Measurements from ENCODE around the gene DNER. TPM values are rescaled to one million over a fixed set of nuclear protein-coding genes. Genes with fewer than 3 reads are reported as not detected.

DNER gene
- total and polyA plus RNA-seq, 2 of the 13 experiments (the other 11 are each of a cell fraction or from before 2014, with no cell fraction given), result not detected

DNA sequence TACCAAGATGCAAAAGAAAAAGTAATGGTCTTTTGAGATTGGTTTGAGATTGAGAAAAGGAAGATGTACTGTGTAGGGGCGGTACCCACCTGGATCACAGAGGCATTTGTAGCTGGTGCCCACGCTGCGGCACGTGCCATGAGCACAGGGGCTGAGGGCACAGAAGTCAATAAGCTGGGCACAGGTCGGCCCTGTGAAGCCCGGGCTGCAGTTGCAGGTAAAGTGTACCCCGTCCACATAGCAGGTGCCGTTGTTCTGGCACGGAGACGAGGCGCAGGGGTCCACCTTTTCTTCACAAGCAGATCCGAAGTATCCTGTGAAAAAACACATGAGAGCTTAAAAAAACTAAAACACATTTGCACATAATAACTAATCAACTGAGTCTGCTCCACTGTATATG is 267.1 kb downstream of the DNER start (continued):
- TF ChIP-seq, protein P1, sequence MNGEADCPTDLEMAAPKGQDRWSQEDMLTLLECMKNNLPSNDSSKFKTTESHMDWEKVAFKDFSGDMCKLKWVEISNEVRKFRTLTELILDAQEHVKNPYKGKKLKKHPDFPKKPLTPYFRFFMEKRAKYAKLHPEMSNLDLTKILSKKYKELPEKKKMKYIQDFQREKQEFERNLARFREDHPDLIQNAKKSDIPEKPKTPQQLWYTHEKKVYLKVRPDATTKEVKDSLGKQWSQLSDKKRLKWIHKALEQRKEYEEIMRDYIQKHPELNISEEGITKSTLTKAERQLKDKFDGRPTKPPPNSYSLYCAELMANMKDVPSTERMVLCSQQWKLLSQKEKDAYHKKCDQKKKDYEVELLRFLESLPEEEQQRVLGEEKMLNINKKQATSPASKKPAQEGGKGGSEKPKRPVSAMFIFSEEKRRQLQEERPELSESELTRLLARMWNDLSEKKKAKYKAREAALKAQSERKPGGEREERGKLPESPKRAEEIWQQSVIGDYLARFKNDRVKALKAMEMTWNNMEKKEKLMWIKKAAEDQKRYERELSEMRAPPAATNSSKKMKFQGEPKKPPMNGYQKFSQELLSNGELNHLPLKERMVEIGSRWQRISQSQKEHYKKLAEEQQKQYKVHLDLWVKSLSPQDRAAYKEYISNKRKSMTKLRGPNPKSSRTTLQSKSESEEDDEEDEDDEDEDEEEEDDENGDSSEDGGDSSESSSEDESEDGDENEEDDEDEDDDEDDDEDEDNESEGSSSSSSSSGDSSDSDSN (CRISPR knock-in tag; IDR thresholded peaks at IDR 0.05), result no peak
- TF ChIP-seq FOXM1 (CRISPR knock-in tag; IDR thresholded peaks at IDR 0.05), result no peak

DNA sequence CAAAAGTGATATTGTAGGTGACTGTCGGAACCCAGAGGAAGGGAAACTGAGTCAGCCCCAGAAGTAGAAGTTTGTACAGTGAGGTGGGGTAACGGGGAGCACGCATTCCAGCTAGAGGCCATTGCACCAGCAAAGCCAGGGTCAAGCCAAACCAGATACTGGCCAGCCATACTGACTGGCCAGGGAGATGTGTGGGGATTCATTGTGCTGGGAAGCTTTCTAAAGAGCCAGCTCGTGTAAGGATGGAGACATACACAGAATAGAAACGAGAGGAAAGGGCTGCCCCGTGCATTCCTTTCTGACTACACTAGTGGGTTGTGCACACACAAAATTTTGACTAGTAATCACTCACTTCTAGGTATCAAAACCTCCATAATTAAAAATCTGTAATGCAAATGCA is 268.0 kb downstream of the DNER start:
- no peak for FAIRE-seq
- Histone ChIP-seq H3K27me3 (ENCODE audit: control insufficient read depth in 1 of 2, insufficient read depth in 2 of 2, low read length in 2 of 2) (peaks cover 0 to 6% of the 10 kb centered on the region in 2 experiments; a peak in 1 of 5 replicates), H2AFZ (ENCODE audit: low read length) (no peak overlapping the region), H3K36me3 (replicated peaks in 1 of 2; ENCODE audit: control insufficient read depth in 1 of 2, insufficient read depth in 2 of 2, low read length in 2 of 2) (no peaks in the 10 kb centered on the region), H4K20me1 (ENCODE audit: insufficient read depth, low read length) (no peaks in the 10 kb centered on the region), H3K4me2 (ENCODE audit: low read depth, low read length) (no peak overlapping the region), H3K4me1 (ENCODE audit: insufficient read depth, low read length) (peaks cover 15% of the 10 kb centered on the region), H3K27ac (ENCODE audit: extremely low read length, insufficient read depth, low read length) (no peak overlapping the region), H3K4me3 (replicated peaks in 1 of 3; ENCODE audit: insufficient read depth in 1 of 3, low read depth in 2 of 3, low read length in 3 of 3) (no peak overlapping the region), H3K79me2 (ENCODE audit: insufficient read depth, low read length) (no peaks in the 10 kb centered on the region), H3K9me3 (ENCODE audit: low read length) (no peaks in the 10 kb centered on the region), H3K9ac (ENCODE audit: insufficient read depth, low read depth, low read length) (no peak overlapping the region)
- TF ChIP-seq ZNF282 (IDR thresholded peaks at IDR 0.05; ENCODE audit: partially characterized antibody) (no peak), HMGA1 (CRISPR knock-in tag; conservative IDR thresholded peaks at IDR 0.05) (no peak)
- TF ChIP-seq, protein P2, sequence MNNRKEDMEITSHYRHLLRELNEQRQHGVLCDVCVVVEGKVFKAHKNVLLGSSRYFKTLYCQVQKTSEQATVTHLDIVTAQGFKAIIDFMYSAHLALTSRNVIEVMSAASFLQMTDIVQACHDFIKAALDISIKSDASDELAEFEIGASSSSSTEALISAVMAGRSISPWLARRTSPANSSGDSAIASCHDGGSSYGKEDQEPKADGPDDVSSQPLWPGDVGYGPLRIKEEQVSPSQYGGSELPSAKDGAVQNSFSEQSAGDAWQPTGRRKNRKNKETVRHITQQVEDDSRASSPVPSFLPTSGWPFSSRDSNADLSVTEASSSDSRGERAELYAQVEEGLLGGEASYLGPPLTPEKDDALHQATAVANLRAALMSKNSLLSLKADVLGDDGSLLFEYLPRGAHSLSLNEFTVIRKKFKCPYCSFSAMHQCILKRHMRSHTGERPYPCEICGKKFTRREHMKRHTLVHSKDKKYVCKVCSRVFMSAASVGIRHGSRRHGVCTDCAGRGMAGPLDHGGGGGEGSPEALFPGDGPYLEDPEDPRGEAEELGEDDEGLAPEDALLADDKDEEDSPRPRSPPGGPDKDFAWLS (CRISPR knock-in tag; IDR thresholded peaks at IDR 0.05; ENCODE audit: borderline replicate concordance), result no peak
- TF ChIP-seq, protein P3, sequence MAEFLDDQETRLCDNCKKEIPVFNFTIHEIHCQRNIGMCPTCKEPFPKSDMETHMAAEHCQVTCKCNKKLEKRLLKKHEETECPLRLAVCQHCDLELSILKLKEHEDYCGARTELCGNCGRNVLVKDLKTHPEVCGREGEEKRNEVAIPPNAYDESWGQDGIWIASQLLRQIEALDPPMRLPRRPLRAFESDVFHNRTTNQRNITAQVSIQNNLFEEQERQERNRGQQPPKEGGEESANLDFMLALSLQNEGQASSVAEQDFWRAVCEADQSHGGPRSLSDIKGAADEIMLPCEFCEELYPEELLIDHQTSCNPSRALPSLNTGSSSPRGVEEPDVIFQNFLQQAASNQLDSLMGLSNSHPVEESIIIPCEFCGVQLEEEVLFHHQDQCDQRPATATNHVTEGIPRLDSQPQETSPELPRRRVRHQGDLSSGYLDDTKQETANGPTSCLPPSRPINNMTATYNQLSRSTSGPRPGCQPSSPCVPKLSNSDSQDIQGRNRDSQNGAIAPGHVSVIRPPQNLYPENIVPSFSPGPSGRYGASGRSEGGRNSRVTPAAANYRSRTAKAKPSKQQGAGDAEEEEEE (CRISPR knock-in tag; IDR thresholded peaks at IDR 0.05; ENCODE audit: borderline replicate concordance), result no peak
- ChIA-PET CTCF (ENCODE audit: low intra/inter-chr PET ratio, low total read pairs) (no interaction called here), POLR2A (no interaction called here)
- no peak for DNase-seq (ENCODE audit: low spot score)
- intact Hi-C loops (cut with micrococcal nuclease; ENCODE audit: unreplicated experiment), result no loop called here
- ATAC-seq, result no peak
- WGBS (ENCODE audit: low lambda C conversion rate), result 17% methylated on average over 6 of the region's 6 CpGs
- no TSS peak for BruUV-seq (replicated peaks)
- in situ Hi-C loops (cut with HindIII; ENCODE audit: extremely low pct_ligation_motif_present, low pct_unique_long_range_greater_than_20kb), result no loop called here

All from HepG2 (cell line).